GM12878 (cell line): ENCODE data around the gene ATP8A1. TPM values are rescaled to one million over a fixed set of nuclear protein-coding genes. Genes with fewer than 3 reads are reported as not detected.

Experiments used
- ATAC-seq: fragments of 200-7000 bp; cut with Tn5 transposase; 3 replicates; pipeline ENCODE4 v1.9.1; 2020; ENCODE audit warnings: mild to moderate bottlenecking, moderate library complexity
- BruUV-seq: library from RNA; stranded (reverse); fragments of 400-500 nt; replicated peaks from 2 replicates; lab custom pipeline; 2021; lab: Mats Ljungman, UMichigan
- CTCF ChIA-PET: fragments of 300-600 bp; sonication (Branson Sonifier 250); formaldehyde crosslinking; extraction: SDS; loops from one replicate; lab custom pipeline; 2021; ENCODE audit warnings: inconsistent platforms; lab: Yijun Ruan, JAX
- POLR2A ChIA-PET: fragments of 350-600 bp; formaldehyde crosslinking; extraction: SDS; loops from one replicate; lab custom pipeline; 2021; ENCODE audit warnings: inconsistent platforms; lab: Charles Lee
- RAD21 ChIA-PET: fragments of 300-600 bp; sonication (Branson Sonifier 250); formaldehyde crosslinking; loops from one replicate; lab custom pipeline; 2023; ENCODE audit warnings: antibody characterized with exemption; ENCODE audit not compliant: unreplicated experiment; lab: Charles Lee
- SMC1A ChIA-PET: fragments of 300-600 bp; sonication (Branson Sonifier 250); formaldehyde crosslinking; loops from one replicate; lab custom pipeline; 2023; ENCODE audit not compliant: unreplicated experiment, uncharacterized antibody; lab: Charles Lee
- DNase-seq: peaks from one replicate; pipeline ENCODE4 v3.0.0-alpha.2; 2011; ENCODE audit warnings: low read depth, low spot score
- FAIRE-seq: peaks from 3 replicates; lab custom pipeline; 2011; peaks lifted over from hg19 to GRCh38; lab: Jason Lieb, UNC
- H2AFZ ChIP-seq: 2 replicates; pipeline ENCODE4 v1.6.0; 2011; ENCODE audit warnings: low read depth, low read length, control low read depth; ENCODE audit not compliant: control insufficient read depth
- H3K27ac ChIP-seq: 2 replicates; pipeline ENCODE4 v1.5.1; 2011; ENCODE audit warnings: control low read depth; ENCODE audit not compliant: control insufficient read depth, insufficient read depth
- H3K27me3 ChIP-seq, 2 experiments: replicated peaks in 1 of 2; 2 replicates each; pipeline versions ENCODE4 v1.6.0 to v1.6.1; 2011; ENCODE audit warnings: low read length in 1 of 2; ENCODE audit not compliant: control insufficient read depth in 2 of 2, insufficient read depth in 2 of 2
- H3K36me3 ChIP-seq, 2 experiments: 2 replicates each; pipeline ENCODE4 v1.5.1; 2011; ENCODE audit warnings: low read length in 1 of 2; ENCODE audit not compliant: control insufficient read depth in 2 of 2, insufficient read depth in 2 of 2
- H3K4me1 ChIP-seq: 2 replicates; pipeline ENCODE4 v1.6.1; 2011; ENCODE audit warnings: mild to moderate bottlenecking, low read length, moderate library complexity, mixed read lengths; ENCODE audit not compliant: control insufficient read depth, insufficient read depth
- H3K4me2 ChIP-seq: 2 replicates; pipeline ENCODE4 v1.6.0; 2011; ENCODE audit warnings: control low read depth; ENCODE audit not compliant: control insufficient read depth, insufficient read depth
- H3K4me3 ChIP-seq: fragments of 200-600 bp; sonication (generic); 2 replicates; pipeline ENCODE4 v1.5.1; 2016
- H3K79me2 ChIP-seq: 2 replicates; pipeline ENCODE4 v1.6.0; 2011; ENCODE audit warnings: low read length; ENCODE audit not compliant: control insufficient read depth, insufficient read depth
- H3K9ac ChIP-seq: 2 replicates; pipeline ENCODE4 v1.8.0; 2011; ENCODE audit warnings: low read length, control low read depth, mixed read lengths; ENCODE audit not compliant: control insufficient read depth, insufficient read depth
- H3K9me3 ChIP-seq: replicated peaks from 3 replicates; pipeline ENCODE4 v1.5.1; 2011; ENCODE audit warnings: mild to moderate bottlenecking, low read length; ENCODE audit not compliant: control insufficient read depth, insufficient read depth
- H4K20me1 ChIP-seq: 2 replicates; pipeline ENCODE4 v1.6.0; 2011; ENCODE audit not compliant: control insufficient read depth, insufficient read depth
- ATF7 ChIP-seq: fragments of 450-650 bp; IDR thresholded peaks from 2 replicates; pipeline ENCODE4 v1.6.1; 2016; ENCODE audit warnings: low read depth, mild to moderate bottlenecking
- BCL11A ChIP-seq: IDR thresholded peaks from 2 replicates; pipeline ENCODE4 v1.6.1; 2011; ENCODE audit warnings: low read depth, low read length
- CBX5 ChIP-seq: sonication (generic); IDR thresholded peaks from 2 replicates; pipeline ENCODE4 v1.6.1; 2016; ENCODE audit warnings: low read depth, moderate library complexity, mild to moderate bottlenecking, inconsistent platforms
- CREB1 ChIP-seq: IDR thresholded peaks from 2 replicates; pipeline ENCODE4 v1.6.1; 2012; ENCODE audit warnings: low read depth, mild to moderate bottlenecking, inconsistent platforms
- DPF2 ChIP-seq: fragments of 450-650 bp; IDR thresholded peaks from 2 replicates; pipeline ENCODE4 v1.6.1; 2017; ENCODE audit warnings: mild to moderate bottlenecking
- FOS ChIP-seq: IDR thresholded peaks from 3 replicates; pipeline ENCODE4 v1.6.1; 2011; ENCODE audit warnings: borderline replicate concordance; ENCODE audit not compliant: insufficient read length; ENCODE audit errors: extremely low read depth
- IKZF2 ChIP-seq, 2 experiments: fragments of 450-650 bp; IDR thresholded peaks; 2 replicates each; pipeline ENCODE4 v1.6.1; 2017; ENCODE audit warnings: mild to moderate bottlenecking in 2 of 2, moderate library complexity in 2 of 2
- JUND ChIP-seq: IDR thresholded peaks from 2 replicates; pipeline ENCODE4 v1.6.1; 2012; ENCODE audit warnings: low read depth, mild to moderate bottlenecking, low read length, improper control_type of control experiment, moderate library complexity
- KAT2A ChIP-seq: conservative IDR thresholded peaks from 2 replicates; pipeline ENCODE4 v1.6.1; 2011; ENCODE audit warnings: low read depth, low read length; ENCODE audit not compliant: control insufficient read depth
- MTA2 ChIP-seq: fragments of 450-650 bp; IDR thresholded peaks from 2 replicates; pipeline ENCODE4 v1.6.1; 2016; ENCODE audit warnings: low read depth, mild to moderate bottlenecking, moderate library complexity
- MTA3 ChIP-seq: IDR thresholded peaks from 2 replicates; pipeline ENCODE4 v1.6.1; 2012; ENCODE audit warnings: low read length, inconsistent platforms, borderline replicate concordance
- NFIC ChIP-seq: IDR thresholded peaks from 2 replicates; pipeline ENCODE4 v1.6.1; 2012; ENCODE audit warnings: low read depth, mild to moderate bottlenecking, inconsistent platforms, low read length, moderate library complexity
- NFXL1 ChIP-seq: fragments of 450-650 bp; IDR thresholded peaks from 2 replicates; pipeline ENCODE4 v1.6.1; 2017; ENCODE audit warnings: antibody characterized with exemption, mild to moderate bottlenecking, borderline replicate concordance
- NR2F1 ChIP-seq: fragments of 450-650 bp; conservative IDR thresholded peaks from 2 replicates; pipeline ENCODE4 v1.6.1; 2017; ENCODE audit warnings: mild to moderate bottlenecking
- PML ChIP-seq: IDR thresholded peaks from 2 replicates; pipeline ENCODE4 v1.6.1; 2012; ENCODE audit warnings: low read length, inconsistent platforms
- POU2F2 ChIP-seq: IDR thresholded peaks from 3 replicates; pipeline ENCODE4 v1.6.1; 2011; ENCODE audit warnings: low read depth, mild to moderate bottlenecking, low read length, borderline replicate concordance
- SPI1 ChIP-seq: IDR thresholded peaks from 2 replicates; pipeline ENCODE4 v1.6.1; 2011; ENCODE audit warnings: low read depth, mild to moderate bottlenecking, low read length, moderate library complexity, borderline replicate concordance; ENCODE audit not compliant: insufficient read depth
- TCF12 ChIP-seq: IDR thresholded peaks from 2 replicates; pipeline ENCODE4 v1.6.1; 2011; ENCODE audit warnings: low read depth, mild to moderate bottlenecking, low read length
- TCF7 ChIP-seq: IDR thresholded peaks from 2 replicates; pipeline ENCODE4 v1.6.1; 2014; ENCODE audit warnings: antibody characterized with exemption, borderline replicate concordance
- ZNF217 ChIP-seq: fragments of 450-650 bp; IDR thresholded peaks from 2 replicates; pipeline ENCODE4 v1.6.1; 2017; ENCODE audit warnings: antibody characterized with exemption, mild to moderate bottlenecking
- ZZZ3 ChIP-seq: IDR thresholded peaks from 2 replicates; pipeline ENCODE4 v1.6.1; 2011; ENCODE audit warnings: low read depth; ENCODE audit not compliant: control insufficient read depth, insufficient read length
- WGBS: methylation state at CpG from one replicate; pipeline ENCODE4 v1.1.6; 2016; ENCODE audit warnings: low lambda C conversion rate; ENCODE audit not compliant: insufficient replicate concordance, insufficient coverage; ENCODE audit errors: missing lambda C conversion rate; 5-methylcytosine and 5-hydroxymethylcytosine counted together
- in situ Hi-C: fragments of 300-500 bp; cut with MboI; formaldehyde crosslinking; loops from 9 replicates; pipeline ENCODE4 v1.14.3; 2018; ENCODE audit warnings: mixed read lengths
- intact Hi-C: fragments of 100-400 bp; cut with micrococcal nuclease; formaldehyde crosslinking; loops from one replicate; pipeline ENCODE4 v1.14.2; 2022; ENCODE audit not compliant: unreplicated experiment
- polyA plus RNA-seq, 11 experiments: library from polyadenylated mRNA; depleted of rRNA in 4 of 11; unstranded in 6 of 11; stranded (reverse) in 5 of 11; fragments of >200 nt; fragmentation: Nextera tagmentation in 4 of 11; fragmentation: Illumina TruSeq in 1 of 11; extraction: Ambion mirVana in 4 of 11; extraction: Trizol in 1 of 11; gene quantifications; 1 replicate in 1 of 11; 2 replicates in 10 of 11; pipeline versions ENCODE4 v1.2.1 to v1.2.3, GENCODE V29; 2011 to 2016; ENCODE audit warnings: inconsistent platforms in 2 of 11, missing spikeins in 2 of 11, low read depth in 1 of 11
- total RNA-seq, 4 experiments: library from RNA; depleted of rRNA in 3 of 4; stranded (reverse); fragments of >200 nt in 3 of 4; fragmentation: Illumina TruSeq in 1 of 4; extraction: Trizol in 1 of 4; gene quantifications; 2 replicates each; pipeline versions ENCODE4 v1.2.1 to v1.2.3, GENCODE V29; 2013 to 2021
- TF ChIP-seq, protein P1 (sequence below): IDR thresholded peaks from 2 replicates; pipeline ENCODE4 v1.6.1; 2012; ENCODE audit warnings: low read length, inconsistent platforms
- TF ChIP-seq, protein P2 (sequence below): IDR thresholded peaks from 2 replicates; pipeline ENCODE4 v1.6.1; 2012; ENCODE audit warnings: low read depth, low read length, improper control_type of control experiment

ATP8A1 gene
- total and polyA plus RNA-seq, 10 of the 15 experiments (the other 5 are each of a cell fraction or from before 2014, with no cell fraction given): 9.0 to 116 (median 37.3) TPM

GRCh38 chr4:42460043-42460442, 196.9 kb downstream of the ATP8A1 start:
- FAIRE-seq (no peak), ATAC-seq (peak; percentile 97), DNase-seq (peak; percentile 39)
- Histone ChIP-seq H3K36me3 (peaks cover 0 to 5% of the 10 kb centered on the region in 2 experiments; a peak in 3 of 4 replicates), H3K4me3 (no peak overlapping the region), H3K27me3 (no peaks in the 10 kb centered on the region), H3K27ac (no peak overlapping the region), H3K4me1 (peaks cover 5% of the 10 kb centered on the region; the same call in 1 of the 2 replicates), H3K9ac (no peak overlapping the region), H2AFZ (no peak overlapping the region), H3K79me2 (no peaks in the 10 kb centered on the region), H4K20me1 (no peaks in the 10 kb centered on the region), H3K9me3 (peaks cover 12% of the 10 kb centered on the region; the same call in 2 of the 3 replicates), H3K4me2 (no peak overlapping the region)
- RAD21 ChIA-PET: no interaction called here
- intact Hi-C loops: loop anchor here (2.0 kb wide), 1 partner anchor 29 kb away; no protein-coding TSS in a partner anchor
- WGBS: 35% methylated on average over 4 of the region's 4 CpGs
- SMC1A ChIA-PET: interaction anchor here (1.3 to 2.0 kb wide), 2 partner anchors 19 to 31 kb away, joined by 9 to 11 read pairs; no protein-coding TSS in a partner anchor
- in situ Hi-C loops: no loop called here
- POLR2A ChIA-PET: no interaction called here
- no TSS peak for BruUV-seq
- CTCF ChIA-PET: interaction anchor here (1.5 kb wide), 1 partner anchor 19 kb away, joined by 4 read pairs; no protein-coding TSS in a partner anchor
- peak; percentile 31; the same call in 1 of the 2 replicates for TF ChIP-seq TCF12
- TF ChIP-seq DPF2: peak; percentile 64; the same call in 1 of the 2 replicates
- TF ChIP-seq, protein P1, sequence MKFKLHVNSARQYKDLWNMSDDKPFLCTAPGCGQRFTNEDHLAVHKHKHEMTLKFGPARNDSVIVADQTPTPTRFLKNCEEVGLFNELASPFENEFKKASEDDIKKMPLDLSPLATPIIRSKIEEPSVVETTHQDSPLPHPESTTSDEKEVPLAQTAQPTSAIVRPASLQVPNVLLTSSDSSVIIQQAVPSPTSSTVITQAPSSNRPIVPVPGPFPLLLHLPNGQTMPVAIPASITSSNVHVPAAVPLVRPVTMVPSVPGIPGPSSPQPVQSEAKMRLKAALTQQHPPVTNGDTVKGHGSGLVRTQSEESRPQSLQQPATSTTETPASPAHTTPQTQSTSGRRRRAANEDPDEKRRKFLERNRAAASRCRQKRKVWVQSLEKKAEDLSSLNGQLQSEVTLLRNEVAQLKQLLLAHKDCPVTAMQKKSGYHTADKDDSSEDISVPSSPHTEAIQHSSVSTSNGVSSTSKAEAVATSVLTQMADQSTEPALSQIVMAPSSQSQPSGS: peak; percentile 74
- TF ChIP-seq FOS: no peak
- TF ChIP-seq POU2F2: 0 out of 3 replicates have a peak, but pooled peaks have one; percentile 13
- TF ChIP-seq NFXL1: no peak
- TF ChIP-seq CREB1: no peak
- TF ChIP-seq SPI1: no peak
- 0 out of 2 replicates have a peak, but pooled peaks have one; percentile 54 for TF ChIP-seq CBX5
- TF ChIP-seq PML: peak; percentile 63; the same call in 1 of the 2 replicates
- TF ChIP-seq BCL11A: peak; percentile 64; the same call in 1 of the 2 replicates
- TF ChIP-seq ZZZ3: no peak
- peak; percentile 77 for TF ChIP-seq ZNF217
- TF ChIP-seq NR2F1: peak; percentile 84
- no peak for TF ChIP-seq TCF7
- peak; percentile 36; the same call in 1 of the 2 replicates for TF ChIP-seq MTA3
- no peak for TF ChIP-seq ATF7
- 0 out of 2 replicates have a peak, but pooled peaks have one; percentile 16 for TF ChIP-seq MTA2
- TF ChIP-seq JUND: 0 out of 2 replicates have a peak, but pooled peaks have one; percentile 32
- TF ChIP-seq, protein P2, sequence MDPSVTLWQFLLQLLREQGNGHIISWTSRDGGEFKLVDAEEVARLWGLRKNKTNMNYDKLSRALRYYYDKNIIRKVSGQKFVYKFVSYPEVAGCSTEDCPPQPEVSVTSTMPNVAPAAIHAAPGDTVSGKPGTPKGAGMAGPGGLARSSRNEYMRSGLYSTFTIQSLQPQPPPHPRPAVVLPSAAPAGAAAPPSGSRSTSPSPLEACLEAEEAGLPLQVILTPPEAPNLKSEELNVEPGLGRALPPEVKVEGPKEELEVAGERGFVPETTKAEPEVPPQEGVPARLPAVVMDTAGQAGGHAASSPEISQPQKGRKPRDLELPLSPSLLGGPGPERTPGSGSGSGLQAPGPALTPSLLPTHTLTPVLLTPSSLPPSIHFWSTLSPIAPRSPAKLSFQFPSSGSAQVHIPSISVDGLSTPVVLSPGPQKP: no peak
- TF ChIP-seq KAT2A: no peak
- TF ChIP-seq IKZF2 (IDR thresholded peaks at IDR 0.05): peak in 1 of 2 experiments; percentile 22; a peak in 1 of 4 replicates
- peak; percentile 82 for TF ChIP-seq NFIC
